IMR-90 (cell line): Measurements from ENCODE around the gene NMBR. TPM values are rescaled to one million over a fixed set of nuclear protein-coding genes. Genes with fewer than 3 reads are reported as not detected.

Source experiments
- ATAC-seq: fragments of 200-7000 bp; cut with Tn5 transposase; 2 replicates; pipeline ENCODE4 v1.9.1; 2020; ENCODE audit warnings: low read depth, mild to moderate bottlenecking, moderate library complexity
- BruUV-seq: library from RNA; stranded (reverse); fragments of 400-500 nt; replicated peaks from 2 replicates; lab custom pipeline; 2021; lab: Mats Ljungman, UMichigan
- CTCF ChIA-PET: fragments of 300-600 bp; formaldehyde crosslinking; extraction: SDS; loops from one replicate; lab custom pipeline; 2021; ENCODE audit warnings: antibody characterized with exemption; lab: Yijun Ruan, JAX
- POLR2A ChIA-PET: fragments of 300-600 bp; sonication (Branson Sonifier 250); formaldehyde crosslinking; loops from one replicate; lab custom pipeline; 2022; ENCODE audit warnings: antibody characterized with exemption; ENCODE audit not compliant: unreplicated experiment; lab: Charles Lee
- DNase-seq: peaks from one replicate; pipeline ENCODE4 v3.0.0; 2013
- H2AFZ ChIP-seq: replicated peaks from 2 replicates; pipeline ENCODE3; 2013; ENCODE audit warnings: low read length, mild to moderate bottlenecking; ENCODE audit not compliant: poor library complexity
- H2AK5ac ChIP-seq: 2 replicates; pipeline ENCODE4 v1.6.1; 2013; ENCODE audit warnings: low read depth, low read length, inconsistent platforms
- H2AK9ac ChIP-seq: replicated peaks from 2 replicates; pipeline ENCODE3; 2013; ENCODE audit warnings: mild to moderate bottlenecking, low read depth, low read length, moderate library complexity; ENCODE audit not compliant: poor library complexity
- H2BK120ac ChIP-seq: 2 replicates; pipeline ENCODE4 v1.6.1; 2013; ENCODE audit warnings: low read depth, low read length, inconsistent platforms
- H2BK15ac ChIP-seq: 3 replicates; pipeline ENCODE4 v1.6.1; 2013; ENCODE audit warnings: low read depth, low read length, inconsistent platforms
- H2BK20ac ChIP-seq: 2 replicates; pipeline ENCODE4 v1.6.1; 2013; ENCODE audit warnings: low read depth, mild to moderate bottlenecking, inconsistent platforms, low read length, moderate library complexity
- H2BK5ac ChIP-seq: 2 replicates; pipeline ENCODE4 v1.6.1; 2013; ENCODE audit warnings: mild to moderate bottlenecking, low read depth, low read length, inconsistent platforms; ENCODE audit not compliant: poor library complexity, severe bottlenecking
- H3K14ac ChIP-seq: replicated peaks from 2 replicates; pipeline ENCODE4 v1.6.1; 2013; ENCODE audit warnings: low read depth, low read length, inconsistent platforms
- H3K18ac ChIP-seq: 2 replicates; pipeline ENCODE4 v1.6.1; 2013; ENCODE audit warnings: low read depth, low read length, control low read depth
- H3K23ac ChIP-seq: 2 replicates; pipeline ENCODE4 v1.6.1; 2013; ENCODE audit warnings: low read depth, low read length, inconsistent platforms
- H3K27ac ChIP-seq: 2 replicates; pipeline ENCODE4 v1.5.1; 2013; ENCODE audit warnings: mild to moderate bottlenecking, control low read depth, low read length; ENCODE audit not compliant: insufficient read depth
- H3K27me3 ChIP-seq: 2 replicates; pipeline ENCODE4 v1.6.1; 2013; ENCODE audit warnings: low read length; ENCODE audit not compliant: control insufficient read depth, insufficient read depth
- H3K36me3 ChIP-seq: 2 replicates; pipeline ENCODE4 v1.6.1; 2013; ENCODE audit warnings: low read length, mixed read lengths; ENCODE audit not compliant: control insufficient read depth, insufficient read depth
- H3K4ac ChIP-seq: 2 replicates; pipeline ENCODE4 v1.6.1; 2013; ENCODE audit warnings: low read depth, low read length, inconsistent platforms
- H3K4me1 ChIP-seq: 2 replicates; pipeline ENCODE4 v1.6.1; 2013; ENCODE audit warnings: low read length, mixed read lengths; ENCODE audit not compliant: control insufficient read depth, insufficient read depth
- H3K4me2 ChIP-seq: 2 replicates; pipeline ENCODE4 v1.6.1; 2013; ENCODE audit warnings: low read depth, mild to moderate bottlenecking, control low read depth, low read length, moderate library complexity
- H3K4me3 ChIP-seq: 2 replicates; pipeline ENCODE4 v1.5.1; 2013; ENCODE audit warnings: low read depth, mild to moderate bottlenecking, control low read depth, low read length, moderate library complexity; ENCODE audit not compliant: insufficient read depth
- H3K56ac ChIP-seq: 2 replicates; pipeline ENCODE4 v1.6.1; 2013; ENCODE audit warnings: low read length, inconsistent platforms; ENCODE audit not compliant: insufficient read depth; ENCODE audit errors: extremely low read depth
- H3K79me1 ChIP-seq, 2 experiments: 2 replicates each; pipeline ENCODE4 v1.6.1; 2013; ENCODE audit warnings: low read length in 2 of 2, inconsistent platforms in 1 of 2, low read depth in 1 of 2
- H3K9ac ChIP-seq: 2 replicates; pipeline ENCODE4 v1.6.1; 2013; ENCODE audit warnings: low read depth, low read length, control low read depth
- H3K9me1 ChIP-seq: 2 replicates; pipeline ENCODE4 v1.6.1; 2013; ENCODE audit warnings: low read length, inconsistent platforms; ENCODE audit not compliant: insufficient read depth
- H3K9me3 ChIP-seq: 2 replicates; pipeline ENCODE4 v1.6.1; 2013; ENCODE audit warnings: low read length; ENCODE audit not compliant: control insufficient read depth, insufficient read depth
- H4K20me1 ChIP-seq: 2 replicates; pipeline ENCODE4 v1.6.1; 2013; ENCODE audit warnings: low read length, inconsistent platforms; ENCODE audit not compliant: insufficient read depth
- H4K5ac ChIP-seq: 2 replicates; pipeline ENCODE4 v1.6.1; 2013; ENCODE audit warnings: mild to moderate bottlenecking, low read depth, low read length, control low read depth
- H4K8ac ChIP-seq, 2 experiments: 2 replicates each; pipeline ENCODE4 v1.6.1; 2013; ENCODE audit warnings: low read depth in 2 of 2, low read length in 2 of 2, control low read depth in 1 of 2, inconsistent platforms in 1 of 2
- H4K91ac ChIP-seq: 2 replicates; pipeline ENCODE4 v1.6.1; 2013; ENCODE audit warnings: low read depth, low read length, inconsistent platforms; ENCODE audit not compliant: insufficient read depth
- CEBPB ChIP-seq: IDR thresholded peaks from 2 replicates; pipeline ENCODE4 v1.6.1; 2012; ENCODE audit warnings: low read depth, low read length, improper control_type of control experiment
- CTCF ChIP-seq: conservative IDR thresholded peaks from 2 replicates; pipeline ENCODE4 v1.5.1; 2012; ENCODE audit warnings: mild to moderate bottlenecking, low read depth, low read length, improper control_type of control experiment
- MAFK ChIP-seq: IDR thresholded peaks from 2 replicates; pipeline ENCODE4 v1.6.1; 2012; ENCODE audit warnings: low read depth, low read length, improper control_type of control experiment
- NFE2L2 ChIP-seq: fragments of 150-350 bp; IDR thresholded peaks from 2 replicates; pipeline ENCODE4 v1.6.1; 2016; ENCODE audit warnings: low read depth, mild to moderate bottlenecking, low read length
- POLR2A ChIP-seq: IDR thresholded peaks from 2 replicates; pipeline ENCODE4 v1.6.1; 2012; ENCODE audit warnings: mild to moderate bottlenecking, low read depth, low read length
- RAD21 ChIP-seq: IDR thresholded peaks from 2 replicates; pipeline ENCODE4 v1.6.1; 2012; ENCODE audit warnings: low read length, improper control_type of control experiment
- RCOR1 ChIP-seq: IDR thresholded peaks from 2 replicates; pipeline ENCODE4 v1.6.1; 2012; ENCODE audit warnings: mild to moderate bottlenecking, low read length, improper control_type of control experiment; ENCODE audit not compliant: insufficient replicate concordance
- SMC3 ChIP-seq: fragments of 150-350 bp; IDR thresholded peaks from 2 replicates; pipeline ENCODE4 v1.6.1; 2016; ENCODE audit warnings: low read depth, mild to moderate bottlenecking, antibody characterized with exemption, low read length, moderate library complexity
- WGBS, 2 experiments: methylation state at CpG; one replicate each; pipeline versions ENCODE4 v1.1.5 to v1.1.7; 2013; ENCODE audit warnings: missing lambda C conversion rate in 2 of 2; ENCODE audit not compliant: insufficient read length in 1 of 2; ENCODE audit errors: extremely low coverage in 2 of 2; 5-methylcytosine and 5-hydroxymethylcytosine counted together
- dilution Hi-C: fragments of 300-500 bp; cut with HindIII; formaldehyde crosslinking; loops from one replicate; pipeline ENCODE4 v1.14.3; 2018; ENCODE audit warnings: low sequenced_read_pairs; ENCODE audit not compliant: unreplicated experiment
- in situ Hi-C: fragments of 300-500 bp; cut with MboI; formaldehyde crosslinking; loops from 3 replicates; pipeline ENCODE4 v1.14.3; 2019; ENCODE audit warnings: low sequenced_read_pairs, inconsistent platforms, mixed read lengths
- intact Hi-C: fragments of 100-400 bp; cut with micrococcal nuclease; formaldehyde crosslinking; loops from 2 replicates; pipeline ENCODE4 v1.10.0; 2022
- polyA plus RNA-seq, 3 experiments: library from polyadenylated mRNA; depleted of rRNA; stranded (reverse); fragments of >200 nt; gene quantifications; 2 replicates each; pipeline ENCODE4 v1.2.3, GENCODE V29; 2012; ENCODE audit warnings: low replicate concordance in 1 of 3
- total RNA-seq: library from RNA; depleted of rRNA; stranded (reverse); fragments of >200 nt; gene quantifications from 2 replicates; pipeline ENCODE4 v1.2.3, GENCODE V29; 2012
- TF ChIP-seq, protein P1 (sequence below): fragments of 150-350 bp; IDR thresholded peaks from 2 replicates; pipeline ENCODE4 v1.6.1; 2016; ENCODE audit warnings: low read depth, mild to moderate bottlenecking, low read length, moderate library complexity, borderline replicate concordance
- TF ChIP-seq, protein P2 (sequence below): fragments of 150-350 bp; IDR thresholded peaks from 2 replicates; pipeline ENCODE4 v1.6.1; 2017; ENCODE audit warnings: mild to moderate bottlenecking, antibody characterized with exemption, low read length, low read depth

The NMBR gene
- total and polyA plus RNA-seq, 2 of the 4 experiments (the other 2 are of a cell fraction) = not detected

DNA sequence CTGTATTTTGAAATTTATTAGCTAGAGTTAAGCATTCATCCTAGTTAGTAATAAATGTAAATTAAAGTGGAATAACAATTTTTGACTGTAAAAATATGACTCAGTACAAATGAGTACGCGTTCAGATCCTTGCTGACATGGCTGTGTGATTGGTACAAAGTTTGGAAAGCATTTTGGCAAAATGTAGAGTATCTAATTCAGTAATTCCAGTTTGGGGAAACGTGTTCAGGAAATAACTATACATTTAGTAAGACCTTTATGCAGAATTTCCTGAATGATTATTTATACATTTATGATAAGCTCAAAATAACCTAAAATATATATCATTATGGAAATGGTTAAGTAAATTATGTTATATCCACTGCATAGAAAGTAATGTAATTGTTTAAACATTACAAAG is 8.2 kb upstream of the NMBR start:
- ChIA-PET CTCF (interaction anchor here (0.7 to 1.4 kb wide), 3 partner anchors 8 to 320 kb away, joined by 3 to 4 read pairs (median 4); partner anchors contain the start of genes NMBR and VTA1), POLR2A (no interaction called here)
- Histone ChIP-seq H3K4me3 (no peak overlapping the region), H3K79me1 (peaks cover 5 to 44% of the 10 kb centered on the region in 2 experiments), H2BK20ac (no peak overlapping the region), H2BK15ac (no peak overlapping the region), H3K4ac (no peak overlapping the region), H2AFZ (no peak overlapping the region), H3K27ac (no peak overlapping the region), H2BK120ac (no peak overlapping the region), H4K91ac (no peak overlapping the region), H3K9me1 (no peaks in the 10 kb centered on the region), H2BK5ac (no peak overlapping the region), H3K4me1 (no peaks in the 10 kb centered on the region; the same call in 1 of the 2 replicates), H3K23ac (no peak overlapping the region), H4K8ac (no peak overlapping the region), H2AK9ac (no peak overlapping the region), H3K56ac (no peak overlapping the region), H2AK5ac (no peak overlapping the region), H3K4me2 (no peak overlapping the region), H3K9ac (no peak overlapping the region), H4K5ac (no peak overlapping the region), H4K20me1 (no peaks in the 10 kb centered on the region; the same call in 1 of the 2 replicates), H3K14ac (no peak overlapping the region), H3K27me3 (no peaks in the 10 kb centered on the region), H3K9me3 (no peaks in the 10 kb centered on the region), H3K36me3 (peaks cover 2% of the 10 kb centered on the region; the same call in 1 of the 2 replicates), H3K18ac (no peak overlapping the region)
- TF ChIP-seq SMC3 (no peak), CEBPB (no peak), POLR2A (no peak), NFE2L2 (no peak), MAFK (no peak), CTCF (no peak), RCOR1 (no peak), RAD21 (no peak)
- TF ChIP-seq, protein P1, sequence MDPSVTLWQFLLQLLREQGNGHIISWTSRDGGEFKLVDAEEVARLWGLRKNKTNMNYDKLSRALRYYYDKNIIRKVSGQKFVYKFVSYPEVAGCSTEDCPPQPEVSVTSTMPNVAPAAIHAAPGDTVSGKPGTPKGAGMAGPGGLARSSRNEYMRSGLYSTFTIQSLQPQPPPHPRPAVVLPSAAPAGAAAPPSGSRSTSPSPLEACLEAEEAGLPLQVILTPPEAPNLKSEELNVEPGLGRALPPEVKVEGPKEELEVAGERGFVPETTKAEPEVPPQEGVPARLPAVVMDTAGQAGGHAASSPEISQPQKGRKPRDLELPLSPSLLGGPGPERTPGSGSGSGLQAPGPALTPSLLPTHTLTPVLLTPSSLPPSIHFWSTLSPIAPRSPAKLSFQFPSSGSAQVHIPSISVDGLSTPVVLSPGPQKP = no peak
- TF ChIP-seq, protein P2, sequence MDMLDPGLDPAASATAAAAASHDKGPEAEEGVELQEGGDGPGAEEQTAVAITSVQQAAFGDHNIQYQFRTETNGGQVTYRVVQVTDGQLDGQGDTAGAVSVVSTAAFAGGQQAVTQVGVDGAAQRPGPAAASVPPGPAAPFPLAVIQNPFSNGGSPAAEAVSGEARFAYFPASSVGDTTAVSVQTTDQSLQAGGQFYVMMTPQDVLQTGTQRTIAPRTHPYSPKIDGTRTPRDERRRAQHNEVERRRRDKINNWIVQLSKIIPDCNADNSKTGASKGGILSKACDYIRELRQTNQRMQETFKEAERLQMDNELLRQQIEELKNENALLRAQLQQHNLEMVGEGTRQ = no peak
- DNase-seq (no peak), ATAC-seq (no peak)
- dilution Hi-C loops = no loop called here
- no TSS peak for BruUV-seq
- in situ Hi-C loops = no loop called here
- intact Hi-C loops = no loop called here
- no CpG with 5 or more reads among the region's 3 CpGs for WGBS, 2 experiments
